Stimulated activated CD8-positive, alpha-beta memory T cell treated with anti-CD3 and anti-CD28 coated beads, Interleukin-7, amount 100 ng/mL, for 4 hours (primary cell): ENCODE results near the gene HIRIP3.
"Not testable (repeated sequence)": the region's sequence is repeated elsewhere in the genome, so short reads cannot be mapped to it uniquely, and the experiment has no call there.

Experiments
- DNase-seq, 2 donors: peaks; one replicate each; pipeline ENCODE4 v3.0.0-alpha.2; 2020; ENCODE audit warnings: low read depth in 2 of 2

The HIRIP3 gene

GRCh38 chr16:29995324-29995910 lies at the start of gene HIRIP3:
HIRIP3 (minus strand) TSS chr16:29995617; CDS start chr16:29995605, 12 bp downstream.
- DNase-seq = peak; percentile 72 to 82

- DNase-seq = no peak
Observed at GRCh38 chr16:30041841-30042240, 46.4 kb upstream of the HIRIP3 start.

GRCh38 chr16:30040690-30041089 lies 45.3 kb upstream of the HIRIP3 start:
- not testable (repeated sequence) for DNase-seq

- no peak for DNase-seq
Observed at GRCh38 chr16:30040221-30040620, 44.8 kb upstream of the HIRIP3 start.

GRCh38 chr16:30033270-30033669 lies 37.9 kb upstream of the HIRIP3 start:
- no peak for DNase-seq

- peak; percentile 17 to 41 for DNase-seq
Observed at GRCh38 chr16:30032083-30032819, 36.8 kb upstream of the HIRIP3 start.

- DNase-seq = no peak
Observed at GRCh38 chr16:30031477-30031918, 36.1 kb upstream of the HIRIP3 start.

GRCh38 chr16:30030841-30031413 lies 35.5 kb upstream of the HIRIP3 start, which contains the start of gene TLCD3B:
TLCD3B (minus strand) TSS chr16:30031271; CDS start chr16:30030527, 744 bp downstream.
- no peak for DNase-seq

GRCh38 chr16:30030011-30030685 lies 34.7 kb upstream of the HIRIP3 start:
- DNase-seq = no peak

GRCh38 chr16:30028438-30029076 lies 33.1 kb upstream of the HIRIP3 start:
- DNase-seq = no peak

GRCh38 chr16:30027588-30028437 lies 32.4 kb upstream of the HIRIP3 start:
- DNase-seq = no peak

GRCh38 chr16:30026449-30026848 lies 31.0 kb upstream of the HIRIP3 start:
- no peak for DNase-seq

GRCh38 chr16:30025574-30025973 lies 30.2 kb upstream of the HIRIP3 start:
- no peak for DNase-seq

GRCh38 chr16:30025156-30025555 lies 29.7 kb upstream of the HIRIP3 start:
- DNase-seq = no peak

- no peak for DNase-seq
Observed at GRCh38 chr16:30024451-30024850, 29.0 kb upstream of the HIRIP3 start.

- no peak for DNase-seq
Observed at GRCh38 chr16:30023586-30023985, 28.2 kb upstream of the HIRIP3 start.

- no peak for DNase-seq
Observed at GRCh38 chr16:30022887-30023286, 27.5 kb upstream of the HIRIP3 start, which contains the start of gene C16orf92. C16orf92 (plus strand) TSS chr16:30023198; CDS start chr16:30023341, 143 bp downstream.

- DNase-seq = no peak
Observed at GRCh38 chr16:30018731-30019158, 23.3 kb upstream of the HIRIP3 start.

GRCh38 chr16:30017937-30018336 lies 22.5 kb upstream of the HIRIP3 start:
- not testable (repeated sequence) for DNase-seq

GRCh38 chr16:30017277-30017656 lies 21.9 kb upstream of the HIRIP3 start:
- no peak for DNase-seq
